ENCODE measurements around the gene POLR1A. TPM values are rescaled to one million over a fixed set of nuclear protein-coding genes. Genes with fewer than 3 reads are reported as not detected.
A peak's percentile ranks its signal among the peaks of the same experiment; 100 is the strongest.

Gene POLR1A
- total RNA-seq, 1 experiment from 2014 or later: 25.5 TPM

DNA sequence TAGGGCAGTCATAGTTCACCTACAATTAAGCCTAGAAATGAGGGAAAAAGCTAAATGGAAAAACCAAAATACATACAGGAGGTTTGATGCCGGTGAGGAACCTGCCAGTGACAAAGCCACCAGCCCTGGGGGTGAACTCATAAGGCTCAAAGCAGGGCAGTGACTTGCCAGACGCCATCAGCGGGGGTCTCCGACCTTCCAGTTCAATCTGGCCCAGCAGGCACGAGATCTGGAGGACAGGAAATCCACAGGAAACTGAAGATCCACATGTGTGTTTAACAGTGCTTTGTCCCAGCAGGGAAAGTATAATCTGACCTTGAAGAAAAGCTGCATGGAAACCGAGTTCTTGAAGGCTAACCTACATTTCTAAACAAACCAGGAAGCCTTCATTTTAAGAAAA lies 60.1 kb downstream of the POLR1A start:
- Histone ChIP-seq H3K4me1 (replicated peaks) (no peaks in the 10 kb centered on the region), H3K9me3 (replicated peaks) (no peaks in the 10 kb centered on the region), H3K27ac (no peak overlapping the region), H3K36me3 (peaks cover 95% of the 10 kb centered on the region), H3K4me3 (no peak overlapping the region), H3K27me3 (replicated peaks) (no peaks in the 10 kb centered on the region)
- DNase-seq (ENCODE audit: low read depth in 1 of 2, low spot score in 2 of 2): no peak

GRCh38 chr2:86044614-86045013 lies 61.1 kb downstream of the POLR1A start:
- DNase-seq (ENCODE audit: low read depth in 1 of 2, low spot score in 2 of 2): no peak
- Histone ChIP-seq H3K9me3 (replicated peaks) (no peaks in the 10 kb centered on the region), H3K4me1 (replicated peaks) (no peaks in the 10 kb centered on the region), H3K27ac (no peak overlapping the region), H3K27me3 (replicated peaks) (no peaks in the 10 kb centered on the region), H3K4me3 (no peak overlapping the region), H3K36me3 (peaks cover 97% of the 10 kb centered on the region)

- no peak for DNase-seq (ENCODE audit: low read depth in 1 of 2, low spot score in 2 of 2)
- no peaks in the 10 kb centered on the region for H3K4me1 ChIP-seq (replicated peaks)
- no peak overlapping the region for H3K4me3 ChIP-seq
- peaks cover 98% of the 10 kb centered on the region for H3K36me3 ChIP-seq
- no peaks in the 10 kb centered on the region for H3K9me3 ChIP-seq (replicated peaks)
- H3K27ac ChIP-seq: no peak overlapping the region
- no peaks in the 10 kb centered on the region for H3K27me3 ChIP-seq (replicated peaks)
Measured at GRCh38 chr2:86044045-86044444, 61.6 kb downstream of the POLR1A start.

DNA sequence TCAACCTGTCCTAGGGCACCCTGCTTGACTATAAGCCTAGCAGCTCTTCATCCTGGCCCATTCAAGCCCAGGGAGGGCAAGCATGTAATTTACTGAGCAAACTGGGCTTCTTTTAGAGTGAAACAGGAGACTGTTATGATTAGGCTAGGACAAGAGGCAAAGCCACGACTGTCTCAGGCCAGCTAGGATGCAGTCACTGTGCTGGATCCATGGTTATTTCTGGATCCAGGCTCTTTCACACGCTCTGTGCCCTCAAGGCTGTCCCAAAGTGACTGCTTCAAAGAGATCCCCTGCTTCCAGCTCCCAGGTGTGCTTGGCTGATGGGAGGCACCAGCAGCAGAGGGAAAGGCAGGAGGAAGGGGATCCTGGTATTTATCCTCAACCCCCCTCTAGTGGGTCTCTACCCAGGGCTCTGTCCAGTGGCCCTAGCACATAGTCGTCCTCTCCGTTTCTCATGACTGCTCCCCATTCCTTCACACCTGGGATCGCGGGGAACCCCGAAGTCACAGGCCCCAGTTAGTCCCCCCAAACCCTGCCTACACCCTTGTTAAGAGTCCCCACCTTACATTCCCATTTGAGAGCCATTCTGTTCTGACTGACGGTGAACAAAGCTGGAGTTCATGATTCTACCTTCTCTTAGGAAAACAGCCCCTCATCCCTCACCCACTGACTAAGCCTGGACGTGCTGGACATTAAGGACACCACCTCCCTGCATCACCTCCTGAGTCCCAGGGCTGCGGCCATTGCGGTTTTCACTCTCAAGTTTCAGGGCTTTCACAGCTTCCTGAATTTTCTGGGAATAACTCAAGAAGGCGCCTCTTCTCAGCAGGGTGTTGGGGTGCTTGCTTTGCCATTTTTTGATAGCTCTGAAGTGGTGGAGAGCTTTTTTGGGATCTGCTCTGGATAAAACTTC lies 63.2 kb downstream of the POLR1A start:
- Histone ChIP-seq H3K36me3 (peaks cover 94% of the 10 kb centered on the region), H3K27me3 (replicated peaks) (no peaks in the 10 kb centered on the region), H3K27ac (no peak overlapping the region), H3K4me1 (replicated peaks) (no peaks in the 10 kb centered on the region), H3K4me3 (no peak overlapping the region), H3K9me3 (replicated peaks) (no peaks in the 10 kb centered on the region)
- no peak for DNase-seq (ENCODE audit: low read depth in 1 of 2, low spot score in 2 of 2)

- H3K4me3 ChIP-seq: no peak overlapping the region
- H3K27ac ChIP-seq: no peak overlapping the region
Measured at GRCh38 chr2:86039963-86040655, 65.6 kb downstream of the POLR1A start.

GRCh38 chr2:86039178-86039962 lies 66.3 kb downstream of the POLR1A start:
- H3K36me3 ChIP-seq: peaks cover 90% of the 10 kb centered on the region
- H3K4me1 ChIP-seq (replicated peaks): peaks cover 15% of the 10 kb centered on the region
- H3K27me3 ChIP-seq (replicated peaks): no peaks in the 10 kb centered on the region
- no peak overlapping the region for H3K27ac ChIP-seq
- H3K4me3 ChIP-seq: no peak overlapping the region
- no peak for DNase-seq (ENCODE audit: low read depth in 1 of 2, low spot score in 2 of 2)
- H3K9me3 ChIP-seq (replicated peaks): no peaks in the 10 kb centered on the region

More at GRCh38 chr2:86039963-86040655, 65.6 kb downstream of the POLR1A start:
- Histone ChIP-seq H3K36me3 (peaks cover 93% of the 10 kb centered on the region), H3K27me3 (replicated peaks) (no peaks in the 10 kb centered on the region), H3K4me1 (replicated peaks) (peaks cover 15% of the 10 kb centered on the region), H3K9me3 (replicated peaks) (no peaks in the 10 kb centered on the region)
- DNase-seq (ENCODE audit: low read depth in 1 of 2, low spot score in 2 of 2): no peak

GRCh38 chr2:86038291-86039081 lies 67.2 kb downstream of the POLR1A start:
- no peak overlapping the region for H3K4me3 ChIP-seq
- H3K4me1 ChIP-seq (replicated peaks): peaks cover 15% of the 10 kb centered on the region
- no peak for DNase-seq (ENCODE audit: low read depth in 1 of 2, low spot score in 2 of 2)
- H3K27me3 ChIP-seq (replicated peaks): no peaks in the 10 kb centered on the region
- peaks cover 90% of the 10 kb centered on the region for H3K36me3 ChIP-seq
- H3K9me3 ChIP-seq (replicated peaks): no peaks in the 10 kb centered on the region
- no peak overlapping the region for H3K27ac ChIP-seq

GRCh38 chr2:86037795-86038192 lies 67.9 kb downstream of the POLR1A start:
- Histone ChIP-seq H3K4me3 (no peak overlapping the region), H3K27ac (no peak overlapping the region), H3K27me3 (replicated peaks) (no peaks in the 10 kb centered on the region), H3K36me3 (peaks cover 90% of the 10 kb centered on the region), H3K4me1 (replicated peaks) (peaks cover 15% of the 10 kb centered on the region), H3K9me3 (replicated peaks) (no peaks in the 10 kb centered on the region)
- DNase-seq (ENCODE audit: low read depth in 1 of 2, low spot score in 2 of 2): no peak

DNA sequence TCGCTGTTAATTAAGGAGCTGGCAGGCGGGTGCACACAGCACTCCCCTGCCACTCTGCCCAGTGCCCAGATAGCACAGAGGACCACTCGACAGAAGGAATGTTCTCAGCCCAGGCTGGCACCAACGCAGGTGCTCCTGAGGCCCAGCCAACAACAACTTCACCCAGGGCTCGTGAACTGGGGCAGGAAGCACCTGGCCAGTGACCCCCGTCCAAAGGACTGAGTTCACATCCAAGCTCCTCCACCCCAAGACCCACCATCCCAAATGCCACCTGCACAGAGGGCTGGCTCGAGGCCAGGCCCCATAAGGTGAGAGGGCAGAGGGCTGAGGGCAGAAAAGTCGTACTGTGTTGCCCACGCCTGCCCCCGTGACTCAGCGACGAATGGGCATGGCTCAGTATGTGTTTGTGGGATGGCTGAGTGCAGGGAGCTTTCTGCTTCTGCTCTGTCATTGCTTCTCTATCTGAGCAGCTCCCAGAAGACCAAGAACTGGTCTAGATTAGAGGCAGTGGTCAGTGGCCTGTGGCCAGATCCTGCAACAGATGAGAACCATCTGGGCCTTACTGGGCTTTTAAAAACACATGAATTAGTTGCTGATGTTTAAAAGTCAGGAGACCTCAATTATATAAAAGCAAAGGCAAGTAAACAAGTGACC lies 68.4 kb downstream of the POLR1A start:
- Histone ChIP-seq H3K27ac (no peak overlapping the region), H3K9me3 (replicated peaks) (no peaks in the 10 kb centered on the region), H3K4me1 (replicated peaks) (peaks cover 15% of the 10 kb centered on the region), H3K4me3 (no peak overlapping the region), H3K27me3 (replicated peaks) (no peaks in the 10 kb centered on the region), H3K36me3 (peaks cover 90% of the 10 kb centered on the region)
- no peak for DNase-seq (ENCODE audit: low read depth in 1 of 2, low spot score in 2 of 2)

- Histone ChIP-seq H3K4me3 (no peak overlapping the region), H3K9me3 (replicated peaks) (no peaks in the 10 kb centered on the region)
- DNase-seq (ENCODE audit: low read depth in 1 of 2, low spot score in 2 of 2): no peak
Measured at GRCh38 chr2:86036669-86037138, 69.0 kb downstream of the POLR1A start.

DNA sequence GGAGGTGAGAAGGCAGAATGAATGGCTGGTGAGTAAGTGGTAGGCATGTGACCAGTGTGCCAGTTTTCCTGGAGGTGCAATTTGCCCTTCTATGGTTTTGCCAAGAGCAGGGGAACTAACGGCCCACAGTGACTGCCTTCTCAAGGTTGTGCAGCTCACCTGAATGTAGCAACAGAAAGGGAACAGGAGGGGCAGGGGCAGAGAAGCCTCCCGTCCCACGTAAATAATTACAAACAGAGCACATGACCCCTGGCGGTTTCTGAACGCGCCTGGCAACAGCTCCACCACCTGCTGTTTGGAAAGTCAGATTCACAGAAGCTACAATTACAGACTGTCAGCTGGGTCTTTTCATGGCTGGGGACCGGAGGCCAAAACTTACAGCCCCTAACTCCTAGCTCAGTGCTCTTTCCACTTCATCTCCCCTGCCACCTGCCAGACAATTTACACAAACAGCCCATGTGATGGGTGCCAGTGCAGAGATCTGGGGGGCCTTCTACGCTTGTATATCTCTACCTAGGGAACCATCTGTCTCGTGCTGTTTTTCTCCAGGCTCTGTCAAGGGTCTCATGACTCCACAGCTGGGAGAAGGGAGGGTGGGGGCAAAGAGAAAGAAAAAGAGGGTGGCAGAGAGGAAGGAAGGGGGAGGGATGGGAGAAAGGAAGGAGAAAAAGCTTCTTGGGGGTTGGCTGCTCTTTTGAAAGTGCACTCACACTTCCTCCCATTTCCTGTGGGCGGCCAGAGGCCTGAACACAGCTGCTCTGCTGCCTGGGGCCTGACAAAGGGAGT lies 69.6 kb downstream of the POLR1A start:
- Histone ChIP-seq H3K9me3 (replicated peaks) (no peaks in the 10 kb centered on the region), H3K27ac (no peak overlapping the region), H3K36me3 (peaks cover 90% of the 10 kb centered on the region), H3K27me3 (replicated peaks) (no peaks in the 10 kb centered on the region), H3K4me1 (replicated peaks) (peaks cover 15% of the 10 kb centered on the region), H3K4me3 (no peak overlapping the region)
- peak; percentile 41 to 65 for DNase-seq (ENCODE audit: low read depth in 1 of 2, low spot score in 2 of 2)

More at GRCh38 chr2:86036669-86037138, 69.0 kb downstream of the POLR1A start:
- peaks cover 90% of the 10 kb centered on the region for H3K36me3 ChIP-seq
- H3K4me1 ChIP-seq (replicated peaks): peaks cover 15% of the 10 kb centered on the region
- H3K27ac ChIP-seq: no peak overlapping the region
- no peaks in the 10 kb centered on the region for H3K27me3 ChIP-seq (replicated peaks)

DNA sequence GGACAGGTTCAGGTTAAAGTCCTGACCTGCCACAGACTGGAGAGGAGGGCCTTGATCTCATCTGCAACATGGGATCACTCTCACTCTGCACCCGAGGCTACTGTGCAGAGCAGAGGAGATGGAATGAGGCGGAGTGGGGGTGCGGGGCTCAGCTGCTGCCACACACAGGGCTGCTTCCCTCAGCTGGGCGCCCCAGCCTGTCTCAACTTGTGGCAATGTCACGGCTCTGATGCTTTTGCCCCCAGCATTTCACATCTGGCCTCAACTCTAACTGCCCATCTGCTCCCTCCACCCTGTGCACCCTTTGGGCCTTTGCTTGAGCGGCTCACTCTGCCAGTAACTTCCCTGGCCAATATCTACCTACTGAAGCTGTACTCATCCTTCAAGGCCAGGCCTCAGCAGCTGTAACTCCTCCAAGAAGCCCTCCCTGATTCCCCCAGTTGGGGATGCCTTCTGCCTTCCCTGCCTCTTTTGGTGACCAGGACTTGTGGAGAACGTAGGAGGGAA lies 70.3 kb downstream of the POLR1A start:
- H3K27ac ChIP-seq: no peak overlapping the region
- no peak for DNase-seq (ENCODE audit: low read depth in 1 of 2, low spot score in 2 of 2)
- H3K27me3 ChIP-seq (replicated peaks): no peaks in the 10 kb centered on the region
- H3K9me3 ChIP-seq (replicated peaks): no peaks in the 10 kb centered on the region
- peaks cover 15% of the 10 kb centered on the region for H3K4me1 ChIP-seq (replicated peaks)
- peaks cover 91% of the 10 kb centered on the region for H3K36me3 ChIP-seq
- no peak overlapping the region for H3K4me3 ChIP-seq
